ENCODE data around the gene ZNF675. TPM values are rescaled to one million over a fixed set of nuclear protein-coding genes. Genes with fewer than 3 reads are reported as not detected.
A peak's percentile ranks its signal among the peaks of the same experiment; 100 is the strongest.
"Not testable (repeated sequence)": the region's sequence is repeated elsewhere in the genome, so short reads cannot be mapped to it uniquely, and the experiment has no call there.

The ZNF675 gene
- 17.2 and 33.0 TPM in 2 replicates for total RNA-seq (2014; rRNA removed; shearing (Covaris generic); ENCODE audit: low replicate concordance)

DNA sequence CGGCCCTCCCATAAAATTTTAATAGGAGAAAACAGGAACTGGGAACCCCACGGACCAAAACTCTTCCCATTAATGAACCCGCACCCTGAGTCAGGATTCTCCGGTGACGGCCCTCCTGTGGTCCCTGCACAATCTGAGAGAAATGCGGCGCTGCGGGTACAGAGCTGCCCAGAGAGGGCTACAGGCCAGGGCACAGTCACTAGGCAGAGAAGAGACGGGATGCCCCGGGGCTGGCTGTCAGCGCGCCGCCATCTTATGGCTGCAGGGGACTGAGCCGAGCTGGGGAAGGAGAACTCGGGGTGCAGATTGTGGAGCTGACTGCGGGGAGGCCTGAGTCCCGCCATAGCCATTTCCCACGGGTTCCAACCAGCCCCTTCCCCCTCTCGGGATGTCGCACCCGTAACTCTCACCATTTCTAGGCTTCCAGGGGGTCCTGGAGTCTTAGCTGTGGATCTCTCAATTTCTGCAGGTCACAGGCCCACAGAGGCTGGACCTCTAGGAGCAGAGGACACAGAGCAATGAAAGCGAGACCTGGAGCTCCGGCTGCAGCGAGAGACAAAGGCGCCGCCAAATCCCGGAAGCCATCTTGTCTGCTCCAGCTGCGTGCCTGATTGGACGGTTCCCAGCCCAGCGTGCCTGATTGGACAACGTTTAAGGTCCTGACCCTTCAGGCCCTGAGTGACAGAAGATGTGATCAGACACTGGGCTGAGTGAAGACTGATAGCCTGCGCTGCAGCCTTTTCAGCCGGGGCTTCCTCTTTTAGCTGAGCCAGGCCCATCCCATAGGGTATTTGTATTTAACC, at the start of gene ZNF675:
ZNF675 (minus strand) TSS at position 592 of the 803 bp plus-strand sequence; CDS start at position 413, 179 bp downstream.
- Histone ChIP-seq H3K9me3 (ENCODE audit: low read length) (peaks cover 9% of the 10 kb centered on the region), H3K9me2 (replicated peaks; ENCODE audit: insufficient read depth, low read length) (no peaks in the 10 kb centered on the region), H3K4me2 (ENCODE audit: low read depth, low read length, poor library complexity, severe bottlenecking) (peak within 1 kb of the TSS; percentile 51), H3K36me3 (ENCODE audit: insufficient read depth, low read length) (peaks cover 39% of the 10 kb centered on the region), H2AFZ (ENCODE audit: low read length) (peak within 1 kb of the TSS; percentile 93), H3K4me1 (ENCODE audit: low read length) (peaks cover 9% of the 10 kb centered on the region), H4K20me1 (ENCODE audit: insufficient read depth, low read depth, low read length) (no peaks in the 10 kb centered on the region), H3K27ac (ENCODE audit: low read length) (peak within 1 kb of the TSS; percentile 81), H3K27me3 (ENCODE audit: low read length) (no peaks in the 10 kb centered on the region), H3K79me2 (ENCODE audit: low read length) (peaks cover 50% of the 10 kb centered on the region), H3K4me3 (ENCODE audit: low read length) (peak within 1 kb of the TSS; percentile 71), H3K9ac (ENCODE audit: low read length) (peak within 1 kb of the TSS; percentile 89)
- DNase-seq, result peak; percentile 98

DNA sequence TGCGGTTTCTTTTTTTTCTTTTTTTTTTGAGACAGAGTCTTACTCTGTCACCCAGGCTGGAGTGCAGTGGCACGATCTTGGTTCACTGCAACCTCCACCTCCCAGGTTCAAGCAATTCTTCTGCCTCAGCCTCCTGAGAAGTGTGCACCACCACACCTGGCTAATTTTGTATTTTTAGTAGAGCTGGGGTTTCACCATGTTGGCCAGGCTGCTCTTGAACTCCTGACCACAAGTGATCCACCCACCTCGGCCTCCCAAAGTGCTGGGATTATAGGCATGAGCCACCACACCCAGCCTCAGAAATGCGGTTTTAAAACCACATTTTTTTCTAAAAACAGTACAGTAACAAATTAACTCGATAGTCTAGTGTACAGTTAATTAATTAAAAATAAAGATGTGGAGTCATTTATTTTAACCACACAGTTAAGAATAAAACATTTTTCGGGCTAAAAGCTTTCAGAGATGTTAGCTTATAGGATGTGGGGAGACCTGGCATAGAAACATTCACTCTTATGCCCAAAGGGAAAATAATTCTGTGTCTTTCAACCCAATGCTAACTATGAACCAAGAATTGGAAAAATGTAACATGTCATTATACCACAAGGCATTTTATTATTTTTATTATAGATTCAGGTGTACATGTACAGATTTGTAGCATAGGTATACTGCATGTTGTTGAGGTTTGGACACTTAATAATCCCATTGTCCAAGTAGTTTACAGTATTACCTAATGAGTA, 43.9 kb upstream of the ZNF675 start:
- not testable (repeated sequence) for H3K4me1 ChIP-seq (ENCODE audit: low read length); H3K9me3 ChIP-seq (ENCODE audit: low read length); H3K4me3 ChIP-seq (ENCODE audit: low read length); DNase-seq; H3K27ac ChIP-seq (ENCODE audit: low read length); H3K27me3 ChIP-seq (ENCODE audit: low read length); H4K20me1 ChIP-seq (ENCODE audit: insufficient read depth, low read depth, low read length); H2AFZ ChIP-seq (ENCODE audit: low read length); H3K79me2 ChIP-seq (ENCODE audit: low read length); H3K4me2 ChIP-seq (ENCODE audit: low read depth, low read length, poor library complexity, severe bottlenecking); H3K9ac ChIP-seq (ENCODE audit: low read length); H3K36me3 ChIP-seq (ENCODE audit: insufficient read depth, low read length); H3K9me2 ChIP-seq (replicated peaks; ENCODE audit: insufficient read depth, low read length)

GRCh38 chr19:23724161-23724560, 37.1 kb upstream of the ZNF675 start:
- H4K20me1 ChIP-seq (ENCODE audit: insufficient read depth, low read depth, low read length); H3K9ac ChIP-seq (ENCODE audit: low read length); H3K4me1 ChIP-seq (ENCODE audit: low read length); DNase-seq; H3K27ac ChIP-seq (ENCODE audit: low read length); H2AFZ ChIP-seq (ENCODE audit: low read length); H3K9me2 ChIP-seq (replicated peaks; ENCODE audit: insufficient read depth, low read length); H3K4me2 ChIP-seq (ENCODE audit: low read depth, low read length, poor library complexity, severe bottlenecking); H3K4me3 ChIP-seq (ENCODE audit: low read length); H3K36me3 ChIP-seq (ENCODE audit: insufficient read depth, low read length); H3K27me3 ChIP-seq (ENCODE audit: low read length); H3K9me3 ChIP-seq (ENCODE audit: low read length); H3K79me2 ChIP-seq (ENCODE audit: low read length): not testable (repeated sequence)

- Histone ChIP-seq H4K20me1 (ENCODE audit: insufficient read depth, low read depth, low read length) (no peaks in the 10 kb centered on the region), H3K27me3 (ENCODE audit: low read length) (no peaks in the 10 kb centered on the region), H3K9me3 (ENCODE audit: low read length) (no peaks in the 10 kb centered on the region), H3K9ac (ENCODE audit: low read length) (no peak overlapping the region), H3K4me1 (ENCODE audit: low read length) (no peaks in the 10 kb centered on the region), H3K79me2 (ENCODE audit: low read length) (no peaks in the 10 kb centered on the region), H3K27ac (ENCODE audit: low read length) (no peak overlapping the region), H3K4me2 (ENCODE audit: low read depth, low read length, poor library complexity, severe bottlenecking) (no peak overlapping the region), H3K36me3 (ENCODE audit: insufficient read depth, low read length) (no peaks in the 10 kb centered on the region), H3K4me3 (ENCODE audit: low read length) (no peak overlapping the region), H2AFZ (ENCODE audit: low read length) (no peak overlapping the region), H3K9me2 (replicated peaks; ENCODE audit: insufficient read depth, low read length) (no peaks in the 10 kb centered on the region)
- DNase-seq, result no peak
Measured at GRCh38 chr19:23718802-23719201, 31.8 kb upstream of the ZNF675 start.

DNA sequence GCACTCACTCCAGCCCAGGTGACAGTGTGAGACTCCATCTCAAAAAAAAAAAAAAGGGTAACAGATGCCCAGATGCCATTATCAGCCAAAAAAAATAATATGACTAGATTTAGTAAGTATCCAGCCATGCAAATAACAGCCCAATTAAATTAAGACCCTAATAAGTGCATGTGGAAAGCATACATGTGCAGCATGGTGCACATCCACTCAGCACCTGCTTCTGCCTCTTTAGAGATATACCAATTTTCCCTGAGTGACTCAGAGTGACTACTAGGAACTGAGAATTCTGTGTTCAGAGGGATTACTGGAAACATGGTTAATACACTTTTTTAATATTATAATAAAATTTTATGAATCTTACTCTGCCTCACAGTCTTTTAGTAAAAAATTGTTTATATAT, 29.8 kb upstream of the ZNF675 start:
- Histone ChIP-seq H3K9ac (ENCODE audit: low read length) (no peak overlapping the region), H3K27ac (ENCODE audit: low read length) (no peak overlapping the region), H3K4me3 (ENCODE audit: low read length) (no peak overlapping the region), H3K9me3 (ENCODE audit: low read length) (no peaks in the 10 kb centered on the region), H3K4me2 (ENCODE audit: low read depth, low read length, poor library complexity, severe bottlenecking) (no peak overlapping the region), H3K36me3 (ENCODE audit: insufficient read depth, low read length) (no peaks in the 10 kb centered on the region), H3K4me1 (ENCODE audit: low read length) (no peaks in the 10 kb centered on the region), H3K79me2 (ENCODE audit: low read length) (no peaks in the 10 kb centered on the region), H3K9me2 (replicated peaks; ENCODE audit: insufficient read depth, low read length) (no peaks in the 10 kb centered on the region), H3K27me3 (ENCODE audit: low read length) (no peaks in the 10 kb centered on the region), H4K20me1 (ENCODE audit: insufficient read depth, low read depth, low read length) (no peaks in the 10 kb centered on the region), H2AFZ (ENCODE audit: low read length) (no peak overlapping the region)
- DNase-seq, result no peak

- Histone ChIP-seq H3K9me3 (ENCODE audit: low read length) (no peaks in the 10 kb centered on the region), H3K27ac (ENCODE audit: low read length) (no peak overlapping the region), H3K27me3 (ENCODE audit: low read length) (no peaks in the 10 kb centered on the region), H2AFZ (ENCODE audit: low read length) (no peak overlapping the region), H3K79me2 (ENCODE audit: low read length) (no peaks in the 10 kb centered on the region), H3K4me1 (ENCODE audit: low read length) (no peaks in the 10 kb centered on the region), H3K9ac (ENCODE audit: low read length) (no peak overlapping the region), H4K20me1 (ENCODE audit: insufficient read depth, low read depth, low read length) (no peaks in the 10 kb centered on the region), H3K4me3 (ENCODE audit: low read length) (no peak overlapping the region), H3K36me3 (ENCODE audit: insufficient read depth, low read length) (no peaks in the 10 kb centered on the region), H3K4me2 (ENCODE audit: low read depth, low read length, poor library complexity, severe bottlenecking) (no peak overlapping the region), H3K9me2 (replicated peaks; ENCODE audit: insufficient read depth, low read length) (no peaks in the 10 kb centered on the region)
- DNase-seq, result no peak
Measured at GRCh38 chr19:23709347-23709746, 22.3 kb upstream of the ZNF675 start.

GRCh38 chr19:23706657-23707056, 19.6 kb upstream of the ZNF675 start:
- no peaks in the 10 kb centered on the region for H3K27me3 ChIP-seq (ENCODE audit: low read length)
- no peak overlapping the region for H3K4me2 ChIP-seq (ENCODE audit: low read depth, low read length, poor library complexity, severe bottlenecking)
- H3K79me2 ChIP-seq (ENCODE audit: low read length), result no peaks in the 10 kb centered on the region
- H3K9me2 ChIP-seq (replicated peaks; ENCODE audit: insufficient read depth, low read length), result no peaks in the 10 kb centered on the region
- no peak overlapping the region for H3K4me3 ChIP-seq (ENCODE audit: low read length)
- no peak overlapping the region for H2AFZ ChIP-seq (ENCODE audit: low read length)
- no peaks in the 10 kb centered on the region for H3K4me1 ChIP-seq (ENCODE audit: low read length)
- no peaks in the 10 kb centered on the region for H3K36me3 ChIP-seq (ENCODE audit: insufficient read depth, low read length)
- H4K20me1 ChIP-seq (ENCODE audit: insufficient read depth, low read depth, low read length), result no peaks in the 10 kb centered on the region
- no peak overlapping the region for H3K27ac ChIP-seq (ENCODE audit: low read length)
- no peak for DNase-seq
- no peaks in the 10 kb centered on the region for H3K9me3 ChIP-seq (ENCODE audit: low read length)
- H3K9ac ChIP-seq (ENCODE audit: low read length), result no peak overlapping the region

DNA sequence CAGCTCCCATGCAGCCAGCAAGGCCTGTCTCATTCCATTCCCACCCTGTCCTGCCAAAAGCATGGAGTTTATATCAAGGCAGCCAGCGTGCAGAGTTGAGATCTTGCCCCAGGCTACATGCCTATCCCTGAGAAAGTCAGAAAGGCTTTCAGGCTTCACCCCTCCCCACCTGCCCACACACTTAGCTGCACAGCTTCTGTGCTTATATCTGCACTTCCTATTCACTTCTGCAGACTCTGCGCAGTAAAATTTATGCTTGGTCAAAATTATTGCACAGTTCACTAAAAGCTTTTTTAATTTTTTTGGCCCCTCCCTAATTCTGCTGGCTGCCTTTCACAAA, 12.5 kb upstream of the ZNF675 start:
- no peak overlapping the region for H2AFZ ChIP-seq (ENCODE audit: low read length)
- H3K36me3 ChIP-seq (ENCODE audit: insufficient read depth, low read length), result no peaks in the 10 kb centered on the region
- H3K9me2 ChIP-seq (replicated peaks; ENCODE audit: insufficient read depth, low read length), result no peaks in the 10 kb centered on the region
- H3K27me3 ChIP-seq (ENCODE audit: low read length), result no peaks in the 10 kb centered on the region
- no peak overlapping the region for H3K27ac ChIP-seq (ENCODE audit: low read length)
- no peaks in the 10 kb centered on the region for H3K4me1 ChIP-seq (ENCODE audit: low read length)
- DNase-seq, result no peak
- H3K79me2 ChIP-seq (ENCODE audit: low read length), result no peaks in the 10 kb centered on the region
- no peak overlapping the region for H3K4me3 ChIP-seq (ENCODE audit: low read length)
- H3K9ac ChIP-seq (ENCODE audit: low read length), result no peak overlapping the region
- H4K20me1 ChIP-seq (ENCODE audit: insufficient read depth, low read depth, low read length), result no peaks in the 10 kb centered on the region
- no peak overlapping the region for H3K4me2 ChIP-seq (ENCODE audit: low read depth, low read length, poor library complexity, severe bottlenecking)
- no peaks in the 10 kb centered on the region for H3K9me3 ChIP-seq (ENCODE audit: low read length)
